KOPT-K1 (cell line): ENCODE data around the gene SAA1.

Source experiments
- H3K27ac ChIP-seq: fragments of 200-600 bp; sonication (generic); 2 replicates; pipeline ENCODE4 v1.5.1; 2016; ENCODE audit warnings: antibody characterized with exemption, mild to moderate bottlenecking, low read depth, low read length; ENCODE audit not compliant: poor library complexity, severe bottlenecking
- H3K36me3 ChIP-seq: fragments of 200-600 bp; sonication (generic); 2 replicates; pipeline ENCODE4 v1.5.1; 2017; ENCODE audit warnings: antibody characterized with exemption, mild to moderate bottlenecking, low read length, moderate library complexity; ENCODE audit not compliant: insufficient read depth
- H3K9me3 ChIP-seq: fragments of 200-600 bp; sonication (generic); 2 replicates; pipeline ENCODE4 v1.5.1; 2017; ENCODE audit warnings: antibody characterized with exemption, low read length, mild to moderate bottlenecking; ENCODE audit not compliant: insufficient read depth, poor library complexity, severe bottlenecking

SAA1 gene

GRCh38 chr11:18271206-18271605 lies 5.1 kb downstream of the SAA1 start:
- Histone ChIP-seq H3K9me3 (no peaks in the 10 kb centered on the region), H3K27ac (no peak overlapping the region), H3K36me3 (no peaks in the 10 kb centered on the region)

DNA sequence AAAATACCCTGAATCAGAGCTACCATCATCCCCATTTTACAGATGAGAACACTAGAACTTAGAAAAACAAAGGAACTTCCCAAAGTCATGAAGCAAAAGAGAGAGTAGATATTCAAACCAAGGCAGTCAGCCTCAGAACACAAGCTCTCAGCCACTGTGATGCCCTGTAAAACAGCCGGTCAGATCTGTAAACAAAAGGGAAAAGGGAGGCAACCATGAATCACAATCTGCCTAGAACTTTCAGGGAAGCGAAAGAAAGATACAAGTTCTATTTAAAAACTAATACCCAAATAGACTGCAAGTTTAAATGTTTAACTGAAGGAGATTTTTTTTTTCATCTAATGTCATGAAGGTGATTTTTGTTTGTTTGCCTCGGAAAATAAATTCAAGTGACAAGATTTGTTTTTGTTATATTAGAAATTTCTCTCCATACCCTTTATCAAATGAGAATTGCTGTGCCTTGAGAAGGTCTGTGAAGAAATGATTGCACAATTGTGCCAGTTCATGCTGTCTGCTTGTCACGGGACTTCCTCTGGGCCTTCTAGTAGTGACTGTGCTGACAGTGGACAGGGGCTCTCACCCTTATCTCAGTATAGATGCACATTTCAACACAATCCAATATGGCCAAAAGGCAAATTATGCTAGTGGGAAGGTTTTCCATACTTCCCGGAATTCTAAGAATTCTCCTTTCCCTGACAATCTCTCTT lies 11.7 kb downstream of the SAA1 start:
- no peaks in the 10 kb centered on the region for H3K9me3 ChIP-seq
- H3K36me3 ChIP-seq: peaks cover 33% of the 10 kb centered on the region
- no peak overlapping the region for H3K27ac ChIP-seq

GRCh38 chr11:18280438-18281045 lies 14.5 kb downstream of the SAA1 start:
- H3K27ac ChIP-seq: no peak overlapping the region
- H3K9me3 ChIP-seq: no peaks in the 10 kb centered on the region
- H3K36me3 ChIP-seq: peaks cover 61% of the 10 kb centered on the region

DNA sequence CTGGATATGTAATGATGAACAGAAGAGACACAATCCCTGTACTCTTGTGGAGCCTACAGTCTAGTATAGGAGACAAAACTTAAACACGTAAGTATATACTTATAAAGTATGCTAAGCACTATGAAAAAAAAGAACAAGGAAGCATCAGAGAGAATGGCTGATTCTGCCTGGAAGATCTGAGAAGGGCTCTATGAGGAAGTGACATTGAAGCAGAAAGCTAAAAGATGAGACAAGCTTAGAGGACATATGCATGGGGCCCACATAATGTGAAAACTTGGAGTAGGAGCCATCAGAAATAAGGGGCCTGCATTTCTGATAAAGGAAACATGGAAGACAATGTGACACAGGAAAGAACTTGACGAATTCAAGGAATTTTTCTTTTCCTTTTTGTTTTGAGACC lies 16.6 kb downstream of the SAA1 start:
- Histone ChIP-seq H3K9me3 (no peaks in the 10 kb centered on the region), H3K36me3 (peaks cover 82% of the 10 kb centered on the region), H3K27ac (no peak overlapping the region)

DNA sequence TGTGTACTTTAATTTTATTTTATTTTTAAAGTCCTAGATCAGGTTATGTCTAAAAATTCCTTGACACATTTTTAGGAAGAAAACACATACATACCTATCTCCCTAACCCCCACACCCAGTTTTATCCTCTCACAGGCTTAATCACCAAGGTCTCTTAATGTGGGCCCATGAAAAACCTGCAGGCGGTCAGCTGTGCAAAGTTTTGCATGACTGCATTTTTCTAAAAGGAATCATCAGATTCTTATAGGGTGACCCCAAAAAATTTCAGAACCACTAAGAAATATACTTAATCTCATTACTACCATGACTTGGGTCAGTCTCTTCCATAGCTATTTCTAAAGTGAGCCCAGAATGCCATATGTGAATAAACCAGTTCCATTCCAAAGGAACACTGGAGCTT lies 19.8 kb downstream of the SAA1 start:
- Histone ChIP-seq H3K9me3 (no peaks in the 10 kb centered on the region), H3K27ac (no peak overlapping the region), H3K36me3 (peaks cover 92% of the 10 kb centered on the region)

DNA sequence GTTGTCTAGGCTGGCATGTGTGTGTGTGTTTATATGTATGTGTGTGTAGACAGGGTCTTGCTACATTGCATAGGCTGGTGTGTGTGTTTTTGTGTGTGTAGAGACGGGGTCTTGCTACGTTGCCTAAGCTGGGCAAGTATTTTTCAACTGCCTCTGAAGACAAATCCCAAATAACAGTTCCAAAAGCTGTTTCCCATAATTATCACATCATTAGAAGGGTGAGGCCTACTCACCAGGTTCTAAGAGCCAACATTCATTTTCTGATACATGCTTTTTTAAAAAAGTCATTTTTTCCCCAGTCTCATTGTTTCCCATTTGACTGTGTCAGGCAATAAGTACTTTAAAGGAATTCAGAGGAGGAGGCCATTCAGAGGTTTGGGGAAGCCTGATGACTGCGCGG lies 22.8 kb downstream of the SAA1 start:
- no peaks in the 10 kb centered on the region for H3K9me3 ChIP-seq
- H3K27ac ChIP-seq: no peak overlapping the region
- H3K36me3 ChIP-seq: peaks cover 92% of the 10 kb centered on the region

DNA sequence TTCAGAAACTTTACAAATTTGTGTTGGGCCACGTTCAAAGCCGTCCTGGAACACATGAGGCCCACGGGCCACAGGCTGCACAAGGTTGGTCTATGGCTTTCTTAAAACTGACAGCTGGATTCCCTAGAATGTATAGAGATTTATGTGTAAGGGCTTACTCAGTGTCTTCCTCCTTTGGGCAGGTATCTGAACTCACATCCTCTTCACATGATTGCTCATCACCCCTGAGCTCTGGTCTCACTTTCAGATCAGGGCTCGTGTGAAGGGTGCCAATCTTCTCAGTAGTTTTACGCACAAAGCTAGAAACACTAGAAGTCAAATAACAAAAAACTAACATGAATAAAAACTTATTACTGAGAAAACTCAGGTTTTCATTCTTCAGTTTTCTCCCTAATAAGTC lies 28.8 kb downstream of the SAA1 start:
- no peak overlapping the region for H3K27ac ChIP-seq
- no peaks in the 10 kb centered on the region for H3K9me3 ChIP-seq
- H3K36me3 ChIP-seq: peaks cover 91% of the 10 kb centered on the region

- H3K36me3 ChIP-seq: peaks cover 91% of the 10 kb centered on the region
- H3K27ac ChIP-seq: no peak overlapping the region
- no peaks in the 10 kb centered on the region for H3K9me3 ChIP-seq
Measured at GRCh38 chr11:18295316-18295715, 29.3 kb downstream of the SAA1 start.

GRCh38 chr11:18299721-18300120 lies 33.7 kb downstream of the SAA1 start:
- H3K36me3 ChIP-seq: peaks cover 91% of the 10 kb centered on the region
- H3K27ac ChIP-seq: no peak overlapping the region
- no peaks in the 10 kb centered on the region for H3K9me3 ChIP-seq

GRCh38 chr11:18304745-18305144 lies 38.7 kb downstream of the SAA1 start:
- no peaks in the 10 kb centered on the region for H3K9me3 ChIP-seq
- H3K36me3 ChIP-seq: peaks cover 94% of the 10 kb centered on the region
- no peak overlapping the region for H3K27ac ChIP-seq

DNA sequence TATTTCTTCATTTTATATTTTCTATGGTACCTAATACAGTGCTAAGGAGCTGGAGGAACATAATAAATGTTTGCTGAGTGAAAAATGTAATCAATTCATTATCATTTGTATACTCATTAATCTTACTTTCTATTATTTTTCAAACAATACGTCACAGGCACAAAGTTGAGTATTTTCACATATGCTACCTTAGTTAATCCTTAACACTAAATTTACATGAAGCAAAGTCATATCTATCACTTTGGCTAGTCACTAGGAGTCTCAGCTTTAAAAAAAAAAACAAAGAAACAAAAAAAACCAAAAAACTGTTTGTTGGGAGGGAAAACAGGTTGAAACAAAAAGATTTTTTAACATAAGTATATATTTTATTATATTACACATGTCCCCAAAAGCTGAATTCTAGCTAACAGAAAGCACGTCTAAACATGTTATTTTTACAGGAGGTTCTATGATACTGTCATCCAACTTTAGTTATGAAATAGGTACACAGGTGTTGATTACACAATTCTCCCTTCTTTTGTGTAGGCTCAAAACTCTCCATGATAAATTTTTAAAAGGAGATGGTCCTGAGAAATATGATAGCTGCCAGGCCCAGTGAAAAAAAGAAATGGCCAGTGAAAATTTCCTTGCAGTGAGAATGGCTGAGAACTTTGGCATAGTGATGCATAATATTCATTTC lies 41.5 kb downstream of the SAA1 start:
- Histone ChIP-seq H3K36me3 (peaks cover 82% of the 10 kb centered on the region), H3K9me3 (no peaks in the 10 kb centered on the region), H3K27ac (no peak overlapping the region)

DNA sequence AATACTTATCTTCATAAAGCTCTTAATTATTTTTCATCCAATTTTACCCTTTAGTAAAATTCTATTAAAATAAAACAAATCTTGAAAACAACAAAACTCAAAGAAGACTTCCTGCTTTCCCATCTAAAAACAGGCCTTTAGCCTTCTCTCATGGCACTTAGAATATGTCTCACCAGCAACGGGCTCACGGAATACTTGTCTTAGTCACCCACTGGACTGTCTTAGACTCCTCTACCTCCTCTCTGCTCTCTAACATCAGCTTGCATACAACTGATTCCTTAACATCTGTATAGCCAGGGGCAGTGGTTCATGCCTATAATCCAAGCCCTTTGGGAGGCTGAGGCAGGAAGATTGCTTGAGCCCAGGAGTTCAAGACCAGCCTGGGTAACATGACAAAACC lies 42.2 kb downstream of the SAA1 start:
- Histone ChIP-seq H3K36me3 (peaks cover 75% of the 10 kb centered on the region), H3K27ac (no peak overlapping the region), H3K9me3 (no peaks in the 10 kb centered on the region)

- Histone ChIP-seq H3K27ac (no peak overlapping the region), H3K9me3 (no peaks in the 10 kb centered on the region), H3K36me3 (peaks cover 63% of the 10 kb centered on the region)
Measured at GRCh38 chr11:18309691-18310090, 43.6 kb downstream of the SAA1 start.

- Histone ChIP-seq H3K27ac (no peak overlapping the region), H3K36me3 (peaks cover 55% of the 10 kb centered on the region)
Measured at GRCh38 chr11:18310800-18311340, 44.8 kb downstream of the SAA1 start.

DNA sequence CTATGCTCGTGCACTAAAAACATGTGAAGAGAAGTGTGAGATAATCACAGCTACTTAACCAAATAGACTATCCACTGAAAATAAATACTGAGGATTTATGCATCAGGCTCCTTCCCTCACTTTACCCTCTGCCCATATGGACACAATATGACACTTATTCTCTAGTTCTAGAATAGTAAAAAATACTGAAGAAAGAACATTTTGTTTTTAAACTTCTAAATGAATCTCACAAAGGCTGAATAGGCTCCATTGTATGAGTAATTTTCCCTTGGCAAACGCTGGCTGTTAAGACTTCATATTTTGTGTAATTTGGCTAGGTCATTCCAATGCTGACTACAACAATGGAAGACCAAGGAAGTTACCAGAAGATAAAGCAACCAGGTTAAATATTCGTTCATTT lies 45.9 kb downstream of the SAA1 start:
- H3K9me3 ChIP-seq: no peaks in the 10 kb centered on the region
- H3K36me3 ChIP-seq: peaks cover 46% of the 10 kb centered on the region
- H3K27ac ChIP-seq: no peak overlapping the region

More at GRCh38 chr11:18310800-18311340, 44.8 kb downstream of the SAA1 start:
- no peaks in the 10 kb centered on the region for H3K9me3 ChIP-seq
